Psoas muscle (tissue), 8 donors: ENCODE measurements around the gene EBF3. TPM values are rescaled to one million over a fixed set of nuclear protein-coding genes. Genes with fewer than 3 reads are reported as not detected.

Source experiments
- ATAC-seq, 4 donors: fragments of 200-7000 bp; cut with Tn5 transposase; one replicate each; pipeline ENCODE4 v1.9.1; 2020; ENCODE audit warnings: moderate library complexity in 3 of 4, mild to moderate bottlenecking in 2 of 4
- DNase-seq, 2 donors: peaks; one replicate each; pipeline ENCODE4 v3.0.0-alpha.2; 2020
- H3K27ac ChIP-seq: fragments of 200-600 bp; one replicate; pipeline ENCODE4 v1.8.0; 2022
- H3K27me3 ChIP-seq, 3 donors: fragments of 200-600 bp in 1 of 3; one replicate each; pipeline versions ENCODE4 v1.6.1 to v1.8.0; 2013 to 2022; ENCODE audit warnings: low read length in 2 of 3, mild to moderate bottlenecking in 2 of 3, moderate library complexity in 1 of 3; ENCODE audit not compliant: insufficient read depth in 3 of 3
- H3K36me3 ChIP-seq, 2 donors: fragments of 200-600 bp in 1 of 2; one replicate each; pipeline versions ENCODE4 v1.6.1 to v1.8.0; 2013 to 2022; ENCODE audit warnings: low read depth in 1 of 2, mild to moderate bottlenecking in 1 of 2, moderate library complexity in 1 of 2; ENCODE audit not compliant: insufficient read depth in 1 of 2
- H3K4me1 ChIP-seq: fragments of 200-600 bp; one replicate; pipeline ENCODE4 v1.8.0; 2022
- H3K4me3 ChIP-seq: fragments of 200-600 bp; one replicate; pipeline ENCODE4 v1.8.0; 2022; ENCODE audit warnings: mild to moderate bottlenecking
- H3K9me3 ChIP-seq: fragments of 200-600 bp; one replicate; pipeline ENCODE4 v1.8.0; 2022
- WGBS, 3 donors: extraction: QIAGEN DNeasy Blood & Tissue Kit; methylation state at CpG; one replicate each; pipeline versions ENCODE4 v1.1.6 to v1.1.7; 2013; 5-methylcytosine and 5-hydroxymethylcytosine counted together
- intact Hi-C, 2 donors: fragments of 100-400 bp; cut with DNase I; formaldehyde crosslinking; loops; one replicate each; pipeline versions ENCODE4 v1.11.0 to v1.14.2; 2022
- polyA plus RNA-seq, 3 donors: library from polyadenylated mRNA; stranded (reverse); fragments of 200-250 nt; gene quantifications; one replicate each; pipeline ENCODE4 v1.2.3, GENCODE V29; 2013
- total RNA-seq, 4 donors: library from RNA; stranded (reverse); fragmentation: NEBNext Ultra II Directional in 2 of 4; extraction: Animal tissue kit (Norgen Biotek cat#: 25700) in 2 of 4; gene quantifications; one replicate each; pipeline versions ENCODE4 v1.2.1 to v1.2.4, GENCODE V29; 2021 to 2023
- TF ChIP-seq, protein P1 (sequence below): fragments of 200-600 bp; IDR thresholded peaks from one replicate; pipeline ENCODE4 v1.8.0; 2022; ENCODE audit warnings: antibody characterized with exemption
- donor health status: healthy with polysubstance abuse.
- donor health status: DM: no; HTN: no; CAD: no; lungs with moderate emphysema.
- donor health status: Bipolar disorder and iron deficiency.
- donor health status: healthy.
- donor health status: DM: yes; HTN: yes; CAD: no.
- donor health status: DM: no; HTN: no; CAD: no.
- donor health status: DM: no; HTN: no; CAD: no.
- donor health status: DM: yes; HTN: yes; CAD: no.

Gene EBF3
- total and polyA plus RNA-seq, 7 donors: 3.2 to 10.1 (median 5.2) TPM

DNA sequence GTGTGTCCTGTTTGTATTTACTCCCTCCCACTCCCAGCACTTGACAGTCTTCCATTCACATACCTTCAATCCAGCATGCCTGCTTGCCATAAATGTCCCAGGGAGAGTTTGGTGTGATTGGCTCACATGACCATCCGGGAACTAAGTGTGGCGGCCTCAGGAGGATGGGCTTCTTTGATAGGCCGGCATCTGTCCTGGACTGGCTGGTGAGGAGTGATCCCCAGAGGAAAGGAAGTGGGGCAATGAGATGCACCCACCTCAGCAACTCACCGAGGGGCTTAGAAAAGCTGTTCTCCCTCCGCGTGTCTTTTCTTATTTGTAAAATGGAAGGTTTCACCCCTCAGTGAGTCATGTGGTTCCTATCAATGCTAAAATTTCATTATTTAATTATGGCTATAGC is 14.9 kb upstream of the EBF3 start:
- 89 to 97% (median 94%) methylated on average over 6 of the region's 6 CpGs for WGBS, 3 donors
- TF ChIP-seq, protein P1, sequence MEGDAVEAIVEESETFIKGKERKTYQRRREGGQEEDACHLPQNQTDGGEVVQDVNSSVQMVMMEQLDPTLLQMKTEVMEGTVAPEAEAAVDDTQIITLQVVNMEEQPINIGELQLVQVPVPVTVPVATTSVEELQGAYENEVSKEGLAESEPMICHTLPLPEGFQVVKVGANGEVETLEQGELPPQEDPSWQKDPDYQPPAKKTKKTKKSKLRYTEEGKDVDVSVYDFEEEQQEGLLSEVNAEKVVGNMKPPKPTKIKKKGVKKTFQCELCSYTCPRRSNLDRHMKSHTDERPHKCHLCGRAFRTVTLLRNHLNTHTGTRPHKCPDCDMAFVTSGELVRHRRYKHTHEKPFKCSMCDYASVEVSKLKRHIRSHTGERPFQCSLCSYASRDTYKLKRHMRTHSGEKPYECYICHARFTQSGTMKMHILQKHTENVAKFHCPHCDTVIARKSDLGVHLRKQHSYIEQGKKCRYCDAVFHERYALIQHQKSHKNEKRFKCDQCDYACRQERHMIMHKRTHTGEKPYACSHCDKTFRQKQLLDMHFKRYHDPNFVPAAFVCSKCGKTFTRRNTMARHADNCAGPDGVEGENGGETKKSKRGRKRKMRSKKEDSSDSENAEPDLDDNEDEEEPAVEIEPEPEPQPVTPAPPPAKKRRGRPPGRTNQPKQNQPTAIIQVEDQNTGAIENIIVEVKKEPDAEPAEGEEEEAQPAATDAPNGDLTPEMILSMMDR: no peak
- H3K27me3 ChIP-seq: peaks cover 0 to 4% (median 4%) of the 10 kb centered on the region in 3 donors

DNA sequence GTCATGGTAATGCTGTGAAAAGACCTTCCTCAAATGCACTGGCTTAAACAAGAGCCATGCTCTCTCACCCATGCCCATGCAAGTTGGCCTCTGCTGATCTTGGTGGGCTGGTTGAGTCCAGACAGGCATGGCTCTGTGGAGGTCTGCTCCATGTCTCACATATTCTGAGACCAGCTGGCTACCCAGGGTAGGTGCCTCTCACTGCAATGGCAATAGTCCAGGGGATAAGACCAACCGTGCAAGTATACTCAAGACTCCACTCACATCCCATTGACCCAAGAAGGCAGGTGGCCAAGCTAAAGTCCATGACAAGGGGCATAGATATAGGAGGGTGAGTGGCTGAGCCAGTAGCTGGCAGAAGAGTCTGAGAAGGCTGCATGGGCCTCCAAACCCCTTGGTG is 14.2 kb upstream of the EBF3 start:
- no peaks in the 10 kb centered on the region for H3K4me1 ChIP-seq
- ATAC-seq (no peak), DNase-seq (no peak)
- no peaks in the 10 kb centered on the region for H3K36me3 ChIP-seq
- intact Hi-C loops: no loop called here
- TF ChIP-seq, protein P1: no peak
- H3K9me3 ChIP-seq: peaks cover 8% of the 10 kb centered on the region
- H3K27ac ChIP-seq: no peak overlapping the region
- WGBS, 3 donors: 37 to 60% (median 50%) methylated on average over 1 of the region's 1 CpG
- no peak overlapping the region for H3K4me3 ChIP-seq
- peaks cover 0 to 11% (median under 1%) of the 10 kb centered on the region in 3 donors for H3K27me3 ChIP-seq

More for the DNA sequence above, 14.9 kb upstream of the EBF3 start:
- Histone ChIP-seq H3K27ac (no peak overlapping the region), H3K9me3 (peaks cover 11% of the 10 kb centered on the region), H3K4me1 (no peaks in the 10 kb centered on the region), H3K36me3 (no peaks in the 10 kb centered on the region), H3K4me3 (no peak overlapping the region)
- DNase-seq (no peak), ATAC-seq (no peak)
- intact Hi-C loops: no loop called here

DNA sequence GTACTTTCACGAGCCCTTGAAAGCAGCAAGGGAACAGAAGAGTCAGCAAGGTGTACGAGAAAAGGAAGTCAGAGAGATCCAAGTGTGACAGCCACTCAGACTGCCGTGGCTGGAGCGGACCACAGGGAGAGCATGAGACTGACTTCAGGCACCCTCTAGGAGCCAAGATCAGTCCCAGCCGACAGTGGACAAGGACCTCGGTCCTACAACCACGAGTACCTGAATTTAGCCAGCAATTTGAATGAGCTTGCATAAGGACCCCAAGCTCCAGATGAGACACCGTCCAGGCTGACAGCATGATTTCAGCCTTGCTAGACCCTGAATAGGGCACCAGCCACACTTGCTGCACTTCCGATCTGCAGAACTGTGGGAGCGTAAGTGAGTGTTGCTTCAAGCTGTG is 13.7 kb upstream of the EBF3 start:
- Histone ChIP-seq H3K27me3 (peaks cover 0 to 16% (median 0%) of the 10 kb centered on the region in 3 donors), H3K4me1 (no peaks in the 10 kb centered on the region), H3K4me3 (no peak overlapping the region), H3K36me3 (no peaks in the 10 kb centered on the region), H3K27ac (no peak overlapping the region), H3K9me3 (peaks cover 3% of the 10 kb centered on the region)
- intact Hi-C loops: no loop called here
- no peak for DNase-seq
- no peak for ATAC-seq
- 91 to 96% (median 95%) methylated on average over 10 of the region's 10 CpGs for WGBS, 3 donors
- TF ChIP-seq, protein P1: no peak

DNA sequence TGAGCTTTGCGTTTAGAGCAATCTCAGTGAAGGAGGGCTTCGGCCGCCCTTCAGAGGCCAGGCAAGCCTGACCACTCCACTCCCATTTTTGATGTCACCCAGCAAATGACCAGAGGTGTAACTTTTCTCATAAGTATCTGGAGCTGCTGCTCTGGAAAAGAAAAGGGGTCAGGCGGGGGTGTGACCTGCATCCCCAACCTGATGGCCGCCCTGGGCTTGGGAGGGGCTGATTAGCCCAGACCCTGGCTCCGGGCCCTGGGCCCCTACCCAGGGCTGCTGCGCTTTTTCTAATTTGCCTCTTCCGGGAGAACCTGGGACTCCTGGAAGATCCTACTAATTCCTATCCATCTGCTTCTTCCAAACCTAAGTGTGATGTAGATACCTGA is 9.6 kb upstream of the EBF3 start:
- H3K4me3 ChIP-seq: no peak overlapping the region
- no peak overlapping the region for H3K27ac ChIP-seq
- H3K9me3 ChIP-seq: no peaks in the 10 kb centered on the region
- H3K4me1 ChIP-seq: peaks cover 5% of the 10 kb centered on the region
- TF ChIP-seq, protein P1: no peak
- no peak for DNase-seq
- ATAC-seq: no peak
- WGBS, 3 donors: 94 to 96% (median 95%) methylated on average over 8 of the region's 8 CpGs
- H3K36me3 ChIP-seq: no peaks in the 10 kb centered on the region
- H3K27me3 ChIP-seq: peaks cover 0 to 53% (median 5%) of the 10 kb centered on the region in 3 donors
- intact Hi-C loops: loop anchor here (5.0 kb wide), 3 partner anchors 134 to 1706 kb away; no protein-coding TSS in a partner anchor
